Mammary epithelial cell (primary cell): ENCODE results near the gene AFAP1.

ENCODE experiments used
- EZH2 ChIP-seq: IDR thresholded peaks from 2 replicates; pipeline ENCODE4 v1.6.1; 2012; ENCODE audit warnings: low read length, inconsistent platforms, borderline replicate concordance
- TF ChIP-seq, protein P1 (sequence below), 2 donors: IDR thresholded peaks in 1 of 2; conservative IDR thresholded peaks in 1 of 2; 2 replicates each; pipeline ENCODE4 v1.5.1; 2011 to 2012; ENCODE audit warnings: inconsistent platforms in 2 of 2, low read length in 2 of 2, mild to moderate bottlenecking in 2 of 2, control low read depth in 1 of 2, low read depth in 1 of 2; ENCODE audit not compliant: insufficient read depth in 1 of 2; ENCODE audit errors: extremely low read depth in 1 of 2

DNA sequence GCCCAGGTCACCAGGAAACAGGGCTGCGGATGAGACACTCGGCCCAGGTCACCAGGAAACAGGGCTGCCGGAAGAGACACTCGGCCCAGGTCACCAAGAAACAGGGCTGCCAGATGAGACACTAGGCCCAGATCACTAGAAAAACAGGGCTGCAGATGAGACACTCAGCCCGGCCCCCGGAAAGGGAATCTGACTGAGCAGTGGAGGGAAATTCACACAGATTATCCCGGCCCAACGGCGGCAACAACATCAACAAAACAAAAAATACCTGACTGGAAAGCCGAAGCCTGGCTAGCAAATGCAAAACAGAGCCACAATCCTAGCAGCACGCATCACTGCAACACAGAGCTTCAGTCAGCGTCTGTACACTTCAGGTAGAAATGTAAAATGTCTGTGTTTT is 20.7 kb downstream of the AFAP1 start:
- TF ChIP-seq, protein P1, sequence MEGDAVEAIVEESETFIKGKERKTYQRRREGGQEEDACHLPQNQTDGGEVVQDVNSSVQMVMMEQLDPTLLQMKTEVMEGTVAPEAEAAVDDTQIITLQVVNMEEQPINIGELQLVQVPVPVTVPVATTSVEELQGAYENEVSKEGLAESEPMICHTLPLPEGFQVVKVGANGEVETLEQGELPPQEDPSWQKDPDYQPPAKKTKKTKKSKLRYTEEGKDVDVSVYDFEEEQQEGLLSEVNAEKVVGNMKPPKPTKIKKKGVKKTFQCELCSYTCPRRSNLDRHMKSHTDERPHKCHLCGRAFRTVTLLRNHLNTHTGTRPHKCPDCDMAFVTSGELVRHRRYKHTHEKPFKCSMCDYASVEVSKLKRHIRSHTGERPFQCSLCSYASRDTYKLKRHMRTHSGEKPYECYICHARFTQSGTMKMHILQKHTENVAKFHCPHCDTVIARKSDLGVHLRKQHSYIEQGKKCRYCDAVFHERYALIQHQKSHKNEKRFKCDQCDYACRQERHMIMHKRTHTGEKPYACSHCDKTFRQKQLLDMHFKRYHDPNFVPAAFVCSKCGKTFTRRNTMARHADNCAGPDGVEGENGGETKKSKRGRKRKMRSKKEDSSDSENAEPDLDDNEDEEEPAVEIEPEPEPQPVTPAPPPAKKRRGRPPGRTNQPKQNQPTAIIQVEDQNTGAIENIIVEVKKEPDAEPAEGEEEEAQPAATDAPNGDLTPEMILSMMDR (conservative IDR thresholded peaks at IDR 0.05 in 1 of 2, IDR thresholded peaks at IDR 0.05 in 1 of 2; ENCODE audit: extremely low read depth in 1 of 2, insufficient read depth in 1 of 2, low read depth in 1 of 2, low read length in 2 of 2), result no peak
- no peak for TF ChIP-seq EZH2
